SKM-1 (cell line): ENCODE data around the gene ZEB1.

Experiments used
- DNase-seq: peaks from one replicate; lab custom pipeline; 2025; ENCODE audit not compliant: unreplicated experiment; lab: John Stamatoyannopoulos, UW

Gene ZEB1

DNA sequence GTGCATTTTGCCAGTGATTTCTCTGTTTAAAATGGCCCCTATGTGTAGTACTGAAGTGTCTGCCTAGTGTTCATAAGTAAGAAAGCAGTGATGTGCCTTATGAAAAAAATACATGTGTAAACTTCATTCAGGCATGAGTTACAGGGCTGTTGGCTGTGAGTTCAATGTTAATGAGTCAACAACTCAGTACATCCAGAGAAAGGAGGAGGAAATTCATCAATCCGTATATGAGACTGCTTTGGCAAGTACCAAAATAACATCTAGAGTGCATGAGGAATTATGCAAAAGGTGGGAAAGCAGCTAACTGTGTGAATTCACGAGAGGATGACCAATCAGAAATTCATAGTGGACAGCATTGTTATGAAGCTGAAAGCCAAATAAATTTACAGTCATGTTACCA is 255.6 kb downstream of the ZEB1 start:
- no peak for DNase-seq

- DNase-seq: no peak
These were observed 259.3 kb downstream of the ZEB1 start for GRCh38 chr10:31578181-31578852.

DNA sequence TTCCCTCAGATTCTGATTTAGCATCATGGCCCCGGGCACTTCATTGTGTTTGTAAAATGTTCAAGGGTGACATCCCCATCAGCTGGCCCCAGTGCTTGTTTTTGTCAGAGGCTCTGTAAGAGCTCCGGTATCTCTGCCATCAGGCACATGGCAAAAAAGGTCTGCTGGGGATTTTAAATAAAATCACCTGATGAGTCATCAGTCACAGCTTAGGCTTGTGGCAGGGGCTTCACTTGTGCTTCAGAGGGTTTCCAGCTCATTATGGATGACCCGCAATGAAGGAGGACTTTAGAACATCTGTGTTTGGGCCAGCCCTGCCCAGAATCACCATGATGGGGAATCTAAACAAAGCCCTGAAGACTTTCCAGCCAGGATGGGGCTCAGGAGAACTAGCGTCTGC is 259.9 kb downstream of the ZEB1 start:
- DNase-seq: no peak
